Activated CD4-positive, alpha-beta memory T cell treated with anti-CD3 and anti-CD28 coated beads for 36 hours (primary cell): ENCODE data around the gene PDCL3. TPM values are rescaled to one million over a fixed set of nuclear protein-coding genes. Genes with fewer than 3 reads are reported as not detected.
A peak's percentile ranks its signal among the peaks of the same experiment; 100 is the strongest.

Experiments
- CTCF ChIA-PET: fragments of 350-600 bp; sonication (Branson Sonifier 250); formaldehyde crosslinking; loops from one replicate; lab custom pipeline; 2021; ENCODE audit warnings: antibody characterized with exemption, inconsistent platforms; lab: Charles Lee
- POLR2A ChIA-PET: fragments of 350-600 bp; sonication (Branson Sonifier 250); formaldehyde crosslinking; loops from one replicate; lab custom pipeline; 2021; ENCODE audit warnings: antibody characterized with exemption; lab: Charles Lee
- DNase-seq: peaks from one replicate; pipeline ENCODE4 v3.0.0-alpha.2; 2020
- H3K27ac Mint-ChIP-seq: one replicate; pipeline ENCODE4 v1.8.0; 2021; ENCODE audit warnings: mixed read lengths
- H3K27me3 Mint-ChIP-seq: one replicate; pipeline ENCODE4 v1.8.0; 2021; ENCODE audit warnings: mixed read lengths
- H3K36me3 Mint-ChIP-seq: one replicate; pipeline ENCODE4 v1.8.0; 2021; ENCODE audit warnings: mixed read lengths
- H3K4me1 Mint-ChIP-seq: one replicate; pipeline ENCODE4 v1.8.0; 2021; ENCODE audit warnings: low read depth, mixed read lengths
- H3K4me3 Mint-ChIP-seq: one replicate; pipeline ENCODE4 v1.8.0; 2021; ENCODE audit warnings: mild to moderate bottlenecking, mixed read lengths
- H3K9me3 Mint-ChIP-seq: one replicate; pipeline ENCODE4 v1.8.0; 2021; ENCODE audit warnings: mixed read lengths
- intact Hi-C: fragments of 100-400 bp; cut with micrococcal nuclease; formaldehyde crosslinking; loops from one replicate; pipeline ENCODE4 v1.15.1; 2023
- total RNA-seq, 2 experiments: library from RNA; stranded (reverse); gene quantifications; one replicate each; pipeline ENCODE4 v1.2.3, GENCODE V29; 2021

PDCL3 gene
- 10 to 100 TPM; 45.9 to 47.7 TPM for total RNA-seq

GRCh38 chr2:100562613-100563406, at the start of gene PDCL3:
Gene PDCL3 (plus strand): TSS chr2:100562993. CDS start chr2:100563068, 75 bp downstream.
- intact Hi-C loops, result loop anchor here (1.0 to 5.0 kb wide), 5 partner anchors 18 to 690 kb away; partner anchors contain the start of genes CHST10, CNOT11 and RPL31
- Mint-ChIP-seq H3K4me3 (peak within 1 kb of the TSS; percentile 88), H3K9me3 (no peaks in the 10 kb centered on the region), H3K27me3 (no peaks in the 10 kb centered on the region), H3K36me3 (peaks cover 8% of the 10 kb centered on the region), H3K27ac (peak within 1 kb of the TSS; percentile 98), H3K4me1 (peaks cover 32% of the 10 kb centered on the region)
- ChIA-PET POLR2A (interaction anchor here (1.0 to 3.1 kb wide), 5 partner anchors 8 to 439 kb away, joined by 3 to 27 read pairs (median 3); partner anchors contain the start of gene RPL31), CTCF (interaction anchor here (0.5 to 2.3 kb wide), 6 partner anchors 12 to 846 kb away, joined by 3 to 9 read pairs (median 4); no protein-coding TSS in a partner anchor)
- peak; percentile 95 for DNase-seq

- peaks cover under 1% of the 10 kb centered on the region for H3K27me3 Mint-ChIP-seq
- ChIA-PET POLR2A (no interaction called here), CTCF (no interaction called here)
- H3K36me3 Mint-ChIP-seq, result no peaks in the 10 kb centered on the region
- no peak for DNase-seq
- intact Hi-C loops, result no loop called here
- no peak overlapping the region for H3K27ac Mint-ChIP-seq
- no peak overlapping the region for H3K4me3 Mint-ChIP-seq
- no peaks in the 10 kb centered on the region for H3K4me1 Mint-ChIP-seq
- peaks cover under 1% of the 10 kb centered on the region for H3K9me3 Mint-ChIP-seq
These were observed 49.1 kb upstream of the PDCL3 start for GRCh38 chr2:100513650-100514049.

- Mint-ChIP-seq H3K4me3 (no peak overlapping the region), H3K4me1 (no peaks in the 10 kb centered on the region), H3K9me3 (no peaks in the 10 kb centered on the region), H3K36me3 (no peaks in the 10 kb centered on the region), H3K27ac (no peak overlapping the region), H3K27me3 (peaks cover 3% of the 10 kb centered on the region)
- intact Hi-C loops, result no loop called here
- CTCF ChIA-PET, result no interaction called here
- no peak for DNase-seq
- POLR2A ChIA-PET, result no interaction called here
These were observed 45.2 kb upstream of the PDCL3 start for GRCh38 chr2:100517556-100517955.

- no peak overlapping the region for H3K4me3 Mint-ChIP-seq
- DNase-seq, result no peak
- ChIA-PET POLR2A (no interaction called here), CTCF (no interaction called here)
- no peaks in the 10 kb centered on the region for H3K36me3 Mint-ChIP-seq
- H3K27ac Mint-ChIP-seq, result no peak overlapping the region
- peaks cover 3% of the 10 kb centered on the region for H3K27me3 Mint-ChIP-seq
- H3K9me3 Mint-ChIP-seq, result no peaks in the 10 kb centered on the region
- H3K4me1 Mint-ChIP-seq, result no peaks in the 10 kb centered on the region
- intact Hi-C loops, result no loop called here
These were observed 44.0 kb upstream of the PDCL3 start for GRCh38 chr2:100518801-100519200.

GRCh38 chr2:100520224-100520623, 42.6 kb upstream of the PDCL3 start:
- ChIA-PET POLR2A (no interaction called here), CTCF (no interaction called here)
- no peaks in the 10 kb centered on the region for H3K9me3 Mint-ChIP-seq
- intact Hi-C loops, result no loop called here
- H3K4me3 Mint-ChIP-seq, result no peak overlapping the region
- DNase-seq, result no peak
- peaks cover 2% of the 10 kb centered on the region for H3K4me1 Mint-ChIP-seq
- no peaks in the 10 kb centered on the region for H3K36me3 Mint-ChIP-seq
- no peak overlapping the region for H3K27ac Mint-ChIP-seq
- H3K27me3 Mint-ChIP-seq, result peaks cover 3% of the 10 kb centered on the region

- no peak overlapping the region for H3K4me3 Mint-ChIP-seq
- H3K36me3 Mint-ChIP-seq, result no peaks in the 10 kb centered on the region
- peaks cover 3% of the 10 kb centered on the region for H3K27me3 Mint-ChIP-seq
- ChIA-PET POLR2A (no interaction called here), CTCF (no interaction called here)
- DNase-seq, result no peak
- H3K4me1 Mint-ChIP-seq, result peaks cover 2% of the 10 kb centered on the region
- intact Hi-C loops, result no loop called here
- no peaks in the 10 kb centered on the region for H3K9me3 Mint-ChIP-seq
- no peak overlapping the region for H3K27ac Mint-ChIP-seq
These were observed 40.4 kb upstream of the PDCL3 start for GRCh38 chr2:100522430-100522829.

GRCh38 chr2:100524331-100524730, 38.5 kb upstream of the PDCL3 start:
- CTCF ChIA-PET, result no interaction called here
- no peaks in the 10 kb centered on the region for H3K9me3 Mint-ChIP-seq

GRCh38 chr2:100526868-100527267, 35.9 kb upstream of the PDCL3 start:
- POLR2A ChIA-PET, result no interaction called here
- no peak overlapping the region for H3K27ac Mint-ChIP-seq
- no peak overlapping the region for H3K4me3 Mint-ChIP-seq
- no peak for DNase-seq
- peaks cover 2% of the 10 kb centered on the region for H3K4me1 Mint-ChIP-seq
- intact Hi-C loops, result no loop called here
- no peaks in the 10 kb centered on the region for H3K9me3 Mint-ChIP-seq
- H3K27me3 Mint-ChIP-seq, result peaks cover 1% of the 10 kb centered on the region
- CTCF ChIA-PET, result no interaction called here
- H3K36me3 Mint-ChIP-seq, result no peaks in the 10 kb centered on the region

More at GRCh38 chr2:100524331-100524730, 38.5 kb upstream of the PDCL3 start:
- DNase-seq, result no peak
- POLR2A ChIA-PET, result no interaction called here
- Mint-ChIP-seq H3K36me3 (no peaks in the 10 kb centered on the region), H3K27me3 (peaks cover 1% of the 10 kb centered on the region), H3K27ac (no peak overlapping the region), H3K4me1 (peaks cover 2% of the 10 kb centered on the region), H3K4me3 (no peak overlapping the region)
- intact Hi-C loops, result no loop called here

- no peak overlapping the region for H3K4me3 Mint-ChIP-seq
- POLR2A ChIA-PET, result no interaction called here
- peaks cover 1% of the 10 kb centered on the region for H3K27me3 Mint-ChIP-seq
- intact Hi-C loops, result no loop called here
- no peak for DNase-seq
- peaks cover 2% of the 10 kb centered on the region for H3K4me1 Mint-ChIP-seq
- H3K27ac Mint-ChIP-seq, result no peak overlapping the region
- H3K9me3 Mint-ChIP-seq, result no peaks in the 10 kb centered on the region
- CTCF ChIA-PET, result no interaction called here
- H3K36me3 Mint-ChIP-seq, result no peaks in the 10 kb centered on the region
These were observed 35.3 kb upstream of the PDCL3 start for GRCh38 chr2:100527440-100528015.

GRCh38 chr2:100529176-100529575, 33.6 kb upstream of the PDCL3 start:
- Mint-ChIP-seq H3K27me3 (peaks cover 1% of the 10 kb centered on the region), H3K27ac (no peak overlapping the region), H3K4me1 (peaks cover 2% of the 10 kb centered on the region), H3K4me3 (no peak overlapping the region), H3K36me3 (no peaks in the 10 kb centered on the region), H3K9me3 (no peaks in the 10 kb centered on the region)
- POLR2A ChIA-PET, result no interaction called here
- CTCF ChIA-PET, result no interaction called here
- intact Hi-C loops, result no loop called here
- no peak for DNase-seq

- Mint-ChIP-seq H3K27me3 (peaks cover 1% of the 10 kb centered on the region), H3K36me3 (no peaks in the 10 kb centered on the region), H3K4me3 (no peak overlapping the region), H3K4me1 (no peaks in the 10 kb centered on the region), H3K9me3 (no peaks in the 10 kb centered on the region), H3K27ac (no peak overlapping the region)
- ChIA-PET POLR2A (no interaction called here), CTCF (no interaction called here)
- no peak for DNase-seq
- intact Hi-C loops, result no loop called here
These were observed 32.9 kb upstream of the PDCL3 start for GRCh38 chr2:100529900-100530299.

GRCh38 chr2:100535855-100536254, 26.9 kb upstream of the PDCL3 start:
- CTCF ChIA-PET, result no interaction called here
- intact Hi-C loops, result no loop called here

More at GRCh38 chr2:100535855-100536254, 26.9 kb upstream of the PDCL3 start:
- no peaks in the 10 kb centered on the region for H3K36me3 Mint-ChIP-seq
- no peaks in the 10 kb centered on the region for H3K9me3 Mint-ChIP-seq
- DNase-seq, result no peak
- no peaks in the 10 kb centered on the region for H3K27me3 Mint-ChIP-seq
- POLR2A ChIA-PET, result no interaction called here
- no peak overlapping the region for H3K27ac Mint-ChIP-seq
- no peak overlapping the region for H3K4me3 Mint-ChIP-seq
- H3K4me1 Mint-ChIP-seq, result no peaks in the 10 kb centered on the region
